Epidermal melanocyte (primary cell): Measurements from ENCODE around the gene COL9A1.
"Not testable (repeated sequence)": the region's sequence is repeated elsewhere in the genome, so short reads cannot be mapped to it uniquely, and the experiment has no call there.

Experiments
- DNase-seq: peaks from one replicate; pipeline ENCODE4 v3.0.0; 2011; ENCODE audit warnings: low spot score; ENCODE audit not compliant: insufficient read length

Gene COL9A1

GRCh38 chr6:70303034-70303525, at the start of gene COL9A1:
Gene COL9A1, minus strand, starts transcription at chr6:70303084. Its CDS starts 160 bp downstream, at chr6:70302924.
- DNase-seq, result no peak

- peak; percentile 23 for DNase-seq
These were observed 48.6 kb upstream of the COL9A1 start for GRCh38 chr6:70351461-70351860.

- DNase-seq, result no peak
These were observed 42.7 kb upstream of the COL9A1 start for GRCh38 chr6:70345619-70346018.

- DNase-seq, result no peak
These were observed 40.4 kb upstream of the COL9A1 start for GRCh38 chr6:70343313-70343712.

GRCh38 chr6:70339810-70340209, 36.9 kb upstream of the COL9A1 start:
- DNase-seq, result not testable (repeated sequence)

GRCh38 chr6:70338775-70339174, 35.9 kb upstream of the COL9A1 start:
- no peak for DNase-seq

- no peak for DNase-seq
These were observed 34.8 kb upstream of the COL9A1 start for GRCh38 chr6:70337743-70338105.

- no peak for DNase-seq
These were observed 34.3 kb upstream of the COL9A1 start for GRCh38 chr6:70336996-70337742.

GRCh38 chr6:70327036-70327435, 24.2 kb upstream of the COL9A1 start:
- no peak for DNase-seq

GRCh38 chr6:70325009-70325408, 22.1 kb upstream of the COL9A1 start:
- no peak for DNase-seq

GRCh38 chr6:70317799-70318198, 14.9 kb upstream of the COL9A1 start:
- DNase-seq, result not testable (repeated sequence)

- DNase-seq, result no peak
These were observed 12.3 kb upstream of the COL9A1 start for GRCh38 chr6:70315079-70315751.

GRCh38 chr6:70314296-70314695, 11.4 kb upstream of the COL9A1 start:
- no peak for DNase-seq

GRCh38 chr6:70312165-70312745, 9.4 kb upstream of the COL9A1 start:
- DNase-seq, result no peak

GRCh38 chr6:70310063-70310694, 7.3 kb upstream of the COL9A1 start:
- DNase-seq, result no peak

GRCh38 chr6:70309243-70309642, 6.4 kb upstream of the COL9A1 start:
- no peak for DNase-seq

GRCh38 chr6:70308142-70308541, 5.3 kb upstream of the COL9A1 start:
- DNase-seq, result not testable (repeated sequence)

- DNase-seq, result no peak
These were observed 4.1 kb upstream of the COL9A1 start for GRCh38 chr6:70307008-70307407.

GRCh38 chr6:70304616-70305015, 1.7 kb upstream of the COL9A1 start:
- DNase-seq, result no peak

- DNase-seq, result no peak
These were observed 3.4 kb downstream of the COL9A1 start for GRCh38 chr6:70299456-70299855.

- DNase-seq, result no peak
These were observed 4.8 kb downstream of the COL9A1 start for GRCh38 chr6:70298068-70298467.

- no peak for DNase-seq
These were observed 10.7 kb downstream of the COL9A1 start for GRCh38 chr6:70292193-70292592.
